NCI-H1436 treated with DMSO at 0.1 percent for 48 hours (cell line): Measurements from ENCODE around the gene ZNF367.
"Not testable (repeated sequence)": the region's sequence is repeated elsewhere in the genome, so short reads cannot be mapped to it uniquely, and the experiment has no call there.

Source experiments
- DNase-seq: peaks from one replicate; lab custom pipeline; 2025; lab: John Stamatoyannopoulos, UW

Gene ZNF367

GRCh38 chr9:96400132-96400910, 17.8 kb downstream of the ZNF367 start:
- DNase-seq = no peak

DNA sequence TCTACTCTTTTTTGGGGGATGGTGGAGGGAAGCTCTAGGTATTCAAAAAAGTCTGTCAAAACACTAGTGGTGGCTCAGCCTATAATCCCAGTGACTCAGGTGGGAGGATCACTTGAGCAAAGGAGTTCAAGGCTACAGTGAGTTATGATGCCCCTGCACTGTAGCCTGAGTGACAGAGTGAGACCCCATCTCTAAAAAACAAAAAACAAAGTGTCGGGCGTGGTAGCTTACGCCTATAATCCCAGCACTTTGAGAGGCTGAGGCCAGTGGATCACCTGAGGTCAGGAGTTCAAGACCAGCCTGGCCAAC, 18.9 kb downstream of the ZNF367 start:
- no peak for DNase-seq

- no peak for DNase-seq
These were observed 19.4 kb downstream of the ZNF367 start for GRCh38 chr9:96398582-96399324.

GRCh38 chr9:96395964-96396363, 22.2 kb downstream of the ZNF367 start:
- no peak for DNase-seq

DNA sequence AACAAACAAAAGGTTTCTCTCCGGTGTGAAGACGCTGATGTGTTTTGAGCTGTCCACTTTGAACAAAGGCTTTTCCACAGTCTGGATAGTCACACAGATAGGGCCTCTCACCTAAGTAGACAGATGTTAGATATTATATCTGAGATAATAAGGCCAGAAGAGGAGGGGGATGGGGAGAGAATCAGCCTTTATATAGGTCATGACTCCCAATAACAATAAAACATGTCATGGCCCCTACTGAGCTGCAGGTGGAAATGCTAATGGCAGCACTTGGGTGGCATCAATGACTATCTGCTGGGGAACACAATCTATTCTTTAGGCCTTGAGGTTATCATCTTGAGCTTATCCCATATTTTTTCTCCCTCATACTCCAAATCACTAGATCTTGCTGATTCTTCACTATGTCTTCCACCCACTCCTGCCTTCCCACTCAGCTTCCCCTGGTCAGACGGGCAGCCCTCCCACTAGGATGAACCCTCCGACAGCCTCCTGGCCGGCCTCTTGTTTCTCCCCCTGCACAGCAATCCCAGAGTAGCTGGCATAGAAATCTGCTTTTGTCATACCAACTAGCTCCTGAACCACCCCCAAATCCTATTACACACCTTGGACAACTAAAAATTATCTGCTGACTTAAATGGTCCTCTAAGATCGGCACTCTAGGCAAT, 23.2 kb downstream of the ZNF367 start:
- no peak for DNase-seq

DNA sequence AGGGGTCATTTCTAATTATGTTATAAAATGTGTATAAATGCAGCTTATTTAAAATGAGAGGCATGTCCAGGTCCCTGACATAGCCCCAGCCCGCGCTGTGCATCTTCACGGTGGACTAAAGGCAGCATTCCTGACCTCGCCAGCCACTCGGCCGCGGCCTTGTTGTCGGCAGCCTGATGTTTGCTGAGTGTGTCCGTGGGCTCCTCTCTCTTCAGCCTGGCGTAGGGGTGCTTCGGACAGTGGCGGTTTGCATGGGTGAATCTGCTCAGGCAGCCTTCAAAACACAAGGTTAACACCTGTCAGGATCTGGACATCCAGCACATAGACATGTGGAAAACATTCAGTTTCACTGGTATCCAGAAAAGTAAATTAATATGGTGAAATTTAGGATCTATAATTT, 25.9 kb downstream of the ZNF367 start:
- no peak for DNase-seq

DNA sequence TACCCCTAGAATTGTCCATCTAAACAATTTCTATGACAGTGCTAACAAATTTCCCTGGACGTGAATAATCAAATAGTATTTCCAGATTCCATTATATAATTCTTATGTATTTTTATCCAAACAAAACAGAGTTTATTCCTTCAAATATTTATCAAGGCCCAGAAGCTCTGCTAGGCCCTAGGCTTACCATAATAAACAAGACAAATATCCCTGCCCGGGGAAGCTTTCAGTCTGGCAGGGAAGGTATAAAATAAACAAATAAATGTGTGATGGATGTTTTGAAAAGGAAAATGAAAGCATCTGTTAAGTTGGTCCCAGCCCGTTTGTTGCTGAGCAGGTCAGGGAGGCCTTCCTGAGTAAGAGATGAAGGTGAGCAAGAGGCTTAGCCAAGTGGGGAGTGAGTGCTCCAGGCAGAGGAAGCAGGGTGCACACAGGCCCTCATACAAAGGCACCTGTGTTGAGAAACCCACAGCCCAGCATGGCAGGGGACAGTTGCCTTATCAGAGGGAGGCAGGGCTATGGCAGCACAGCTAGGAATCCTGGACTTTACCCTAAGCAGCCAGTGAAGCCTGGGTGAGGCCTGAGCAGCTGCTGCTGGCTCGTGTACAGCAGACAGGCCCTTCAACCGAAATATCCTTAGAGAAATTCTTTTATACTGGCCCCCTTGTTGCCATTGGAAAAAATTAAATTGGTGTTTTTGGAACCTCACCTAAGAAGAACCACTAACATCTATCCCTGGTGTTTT, 27.0 kb downstream of the ZNF367 start:
- no peak for DNase-seq

DNA sequence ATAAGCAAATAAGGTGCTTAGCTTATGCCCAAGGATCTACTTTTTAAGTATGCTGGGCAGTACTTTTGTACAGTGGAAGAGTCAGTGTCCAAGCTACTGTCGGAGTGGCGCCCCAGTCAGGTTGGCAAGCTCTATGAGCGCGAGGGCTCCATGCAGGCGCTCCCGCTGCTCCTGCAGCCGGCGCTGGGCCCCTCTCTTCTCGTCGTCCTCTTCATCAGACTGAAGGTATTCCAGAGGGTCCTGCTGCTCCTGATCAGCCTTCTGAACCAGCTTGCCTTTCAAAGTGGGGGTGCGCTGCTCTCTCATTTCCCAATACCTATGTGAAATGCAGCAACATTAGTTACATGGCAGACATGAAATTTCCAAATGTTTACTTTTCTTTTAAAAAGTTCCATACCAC, 30.0 kb downstream of the ZNF367 start:
- DNase-seq = no peak

- no peak for DNase-seq
These were observed 32.0 kb downstream of the ZNF367 start for GRCh38 chr9:96386157-96386556.

DNA sequence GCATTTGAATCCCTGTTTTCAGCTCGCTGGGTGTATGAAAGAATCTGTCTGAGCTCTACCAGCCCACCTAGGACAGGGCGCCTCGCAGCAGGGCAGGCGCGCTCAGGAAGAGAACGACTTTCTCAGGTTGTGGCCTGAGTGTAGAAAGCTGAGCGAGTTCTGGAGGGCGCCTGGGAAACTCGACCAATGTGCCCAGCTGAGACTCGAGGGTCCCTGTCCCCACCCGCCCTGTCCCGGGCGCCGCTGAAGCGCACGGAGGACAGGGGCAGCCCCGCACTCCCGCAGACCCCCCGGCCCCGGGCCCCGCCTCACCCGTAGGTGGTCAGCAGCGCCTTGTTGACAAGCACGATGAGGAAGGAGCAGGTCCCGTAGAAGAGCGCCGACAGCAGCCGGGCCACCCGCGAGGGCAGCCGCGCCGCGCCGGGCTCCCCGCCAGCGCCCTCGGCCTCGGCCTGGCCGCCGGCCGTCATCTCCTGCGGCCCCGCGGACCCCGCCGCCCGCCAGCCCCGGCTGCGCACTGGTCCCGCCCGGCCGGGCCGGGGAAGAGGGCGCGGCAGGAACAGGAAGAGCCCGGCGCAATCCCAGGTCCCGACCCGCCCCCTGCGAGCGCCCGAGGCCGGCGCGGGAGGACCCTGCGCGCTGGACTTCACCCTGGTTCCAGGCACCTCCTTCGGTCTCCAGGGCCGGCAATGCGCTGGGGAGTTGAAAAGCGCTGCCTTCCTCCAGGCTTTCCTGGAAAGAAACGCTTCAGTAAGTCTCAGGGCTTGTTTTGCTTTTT, 34.8 kb downstream of the ZNF367 start, which contains the start of gene SLC35D2:
TSS of gene SLC35D2 (minus strand) at position 547 of the 778 bp plus-strand sequence. CDS start at position 470, 77 bp downstream.
- DNase-seq = no peak

GRCh38 chr9:96382839-96383164, 35.4 kb downstream of the ZNF367 start:
- no peak for DNase-seq

- no peak for DNase-seq
These were observed 36.0 kb downstream of the ZNF367 start for GRCh38 chr9:96382175-96382574.

GRCh38 chr9:96381696-96382095, 36.5 kb downstream of the ZNF367 start:
- no peak for DNase-seq

- no peak for DNase-seq
These were observed 37.0 kb downstream of the ZNF367 start for GRCh38 chr9:96381125-96381524.

- no peak for DNase-seq
These were observed 38.7 kb downstream of the ZNF367 start for GRCh38 chr9:96379461-96379860.

DNA sequence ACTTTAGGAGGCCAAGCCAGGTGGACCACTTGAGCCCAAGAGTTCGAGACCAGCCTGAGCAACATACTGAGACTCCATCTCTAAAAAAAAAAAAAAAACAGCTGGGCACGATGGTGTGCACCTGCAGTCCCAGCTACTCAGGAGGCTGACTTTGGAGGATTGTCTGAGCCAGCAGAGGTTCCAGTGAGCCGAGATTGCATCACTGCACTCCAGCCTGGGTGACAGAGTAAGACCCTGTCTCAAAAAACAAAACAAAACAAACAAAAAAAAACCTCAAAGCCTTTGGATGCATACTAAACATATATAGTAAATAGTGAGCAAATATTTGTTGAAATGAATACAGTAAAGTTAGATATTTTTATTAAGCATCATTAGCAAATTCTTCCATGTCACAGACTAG, 40.0 kb downstream of the ZNF367 start:
- no peak for DNase-seq

- DNase-seq = no peak
These were observed 41.0 kb downstream of the ZNF367 start for GRCh38 chr9:96376891-96377874.

DNA sequence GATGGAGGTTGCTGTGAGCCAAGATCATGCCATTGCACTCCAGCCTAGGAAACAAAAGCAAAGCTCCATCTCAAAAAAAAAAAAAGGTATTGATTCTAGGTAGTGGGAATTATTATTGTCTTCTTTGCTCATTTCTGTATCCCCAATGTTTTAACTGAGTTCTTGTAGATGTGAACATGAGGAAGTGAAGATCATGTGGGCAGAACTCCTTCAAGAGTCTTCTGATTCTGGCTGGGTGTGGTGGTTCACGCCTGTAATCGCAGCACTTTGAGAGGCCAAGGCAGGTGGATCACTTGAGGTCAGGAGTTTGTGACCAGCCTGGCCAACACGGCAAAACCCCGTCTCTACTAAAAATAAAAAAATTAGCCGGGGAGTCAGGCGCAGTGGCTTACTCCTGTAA, 42.7 kb downstream of the ZNF367 start:
- not testable (repeated sequence) for DNase-seq

GRCh38 chr9:96367943-96368342, 50.2 kb downstream of the ZNF367 start:
- no peak for DNase-seq

GRCh38 chr9:96363175-96363967, 54.8 kb downstream of the ZNF367 start:
- no peak for DNase-seq
